GM15510 (cell line): ENCODE data around the gene JADE2.

Source experiments
- POLR2A ChIP-seq: IDR thresholded peaks from 3 replicates; pipeline ENCODE4 v1.6.1; 2011; ENCODE audit warnings: borderline replicate concordance; ENCODE audit not compliant: insufficient read length; ENCODE audit errors: extremely low read depth

JADE2 gene

GRCh38 chr5:134595458-134595838 lies 70.0 kb downstream of the JADE2 start:
- no peak for TF ChIP-seq POLR2A

- TF ChIP-seq POLR2A: no peak
These were observed 75.1 kb downstream of the JADE2 start for GRCh38 chr5:134600600-134600999.

- no peak for TF ChIP-seq POLR2A
These were observed 77.6 kb downstream of the JADE2 start for GRCh38 chr5:134603059-134603458.

- no peak for TF ChIP-seq POLR2A
These were observed 79.4 kb downstream of the JADE2 start for GRCh38 chr5:134604908-134605307.

- TF ChIP-seq POLR2A: no peak
These were observed 81.3 kb downstream of the JADE2 start for GRCh38 chr5:134606726-134607125.

- TF ChIP-seq POLR2A: no peak
These were observed 83.1 kb downstream of the JADE2 start for GRCh38 chr5:134608555-134608954.

- no peak for TF ChIP-seq POLR2A
These were observed 83.9 kb downstream of the JADE2 start for GRCh38 chr5:134609232-134609851.

GRCh38 chr5:134610725-134611124 lies 85.3 kb downstream of the JADE2 start:
- TF ChIP-seq POLR2A: no peak

GRCh38 chr5:134611515-134611914 lies 86.0 kb downstream of the JADE2 start:
- TF ChIP-seq POLR2A: no peak

GRCh38 chr5:134614450-134615085 lies 89.1 kb downstream of the JADE2 start:
- no peak for TF ChIP-seq POLR2A

- TF ChIP-seq POLR2A: no peak
These were observed 95.2 kb downstream of the JADE2 start for GRCh38 chr5:134620634-134621033.

GRCh38 chr5:134625559-134625958 lies 100.1 kb downstream of the JADE2 start:
- no peak for TF ChIP-seq POLR2A

GRCh38 chr5:134626369-134627014 lies 101.0 kb downstream of the JADE2 start:
- TF ChIP-seq POLR2A: no peak
